Hepatocyte (in vitro differentiated cells): ENCODE measurements around the gene EMX1. TPM values are rescaled to one million over a fixed set of nuclear protein-coding genes. Genes with fewer than 3 reads are reported as not detected.

ENCODE experiments used
- DNase-seq: peaks from one replicate; pipeline ENCODE4 v3.0.0-alpha.2; 2016; ENCODE audit warnings: low spot score
- H2AFZ ChIP-seq: fragments of 200-600 bp; sonication (generic); 2 replicates; pipeline ENCODE4 v1.6.0; 2016; ENCODE audit warnings: antibody characterized with exemption, mild to moderate bottlenecking
- H3K27ac ChIP-seq: fragments of 200-600 bp; sonication (generic); 2 replicates; pipeline ENCODE4 v1.5.1; 2016; ENCODE audit warnings: mild to moderate bottlenecking
- H3K27me3 ChIP-seq: fragments of 200-600 bp; sonication (generic); 2 replicates; pipeline ENCODE4 v1.6.1; 2016
- H3K36me3 ChIP-seq: fragments of 200-600 bp; sonication (generic); replicated peaks from 2 replicates; pipeline ENCODE4 v1.5.1; 2016; ENCODE audit warnings: low read depth; ENCODE audit not compliant: insufficient read depth
- H3K4me1 ChIP-seq: fragments of 200-600 bp; sonication (generic); 2 replicates; pipeline ENCODE4 v1.5.1; 2016; ENCODE audit warnings: mild to moderate bottlenecking, moderate library complexity; ENCODE audit not compliant: insufficient read depth
- H3K4me2 ChIP-seq: fragments of 200-600 bp; sonication (generic); 2 replicates; pipeline ENCODE4 v1.6.0; 2016
- H3K4me3 ChIP-seq: fragments of 200-600 bp; sonication (generic); 2 replicates; pipeline ENCODE4 v1.5.1; 2016; ENCODE audit warnings: mild to moderate bottlenecking
- H3K79me2 ChIP-seq: fragments of 200-600 bp; sonication (generic); 2 replicates; pipeline ENCODE4 v1.6.0; 2017; ENCODE audit warnings: mild to moderate bottlenecking
- H3K9me2 ChIP-seq: fragments of 200-600 bp; sonication (generic); replicated peaks from 2 replicates; pipeline ENCODE4 v1.6.0; 2017; ENCODE audit warnings: mild to moderate bottlenecking; ENCODE audit not compliant: insufficient read depth
- H3K9me3 ChIP-seq: fragments of 200-600 bp; sonication (generic); 2 replicates; pipeline ENCODE4 v1.5.1; 2016; ENCODE audit warnings: low read depth, mild to moderate bottlenecking
- H4K20me1 ChIP-seq: fragments of 200-600 bp; sonication (generic); 2 replicates; pipeline ENCODE4 v1.6.0; 2016; ENCODE audit warnings: mild to moderate bottlenecking; ENCODE audit not compliant: insufficient read depth, poor library complexity, severe bottlenecking
- EZH2 ChIP-seq: fragments of 200-600 bp; sonication (generic); IDR thresholded peaks from 2 replicates; pipeline ENCODE4 v1.6.1; 2016; ENCODE audit warnings: antibody characterized with exemption, mild to moderate bottlenecking, borderline replicate concordance
- EZH2phosphoT487 ChIP-seq: fragments of 200-600 bp; sonication (generic); IDR thresholded peaks from one replicate; pipeline ENCODE4 v1.6.1; 2018; ENCODE audit warnings: antibody characterized with exemption, mild to moderate bottlenecking, low read depth, moderate library complexity; ENCODE audit not compliant: unreplicated experiment, severe bottlenecking
- WGBS: methylation state at CpG from one replicate; pipeline ENCODE4 v1.1.6; 2016; ENCODE audit warnings: low lambda C conversion rate; ENCODE audit errors: missing lambda C conversion rate; 5-methylcytosine and 5-hydroxymethylcytosine counted together
- polyA plus RNA-seq: library from polyadenylated mRNA; unstranded; fragments of >200 nt; fragmentation: Nextera tagmentation; extraction: Ambion mirVana; gene quantifications from 2 replicates; pipeline ENCODE4 v1.2.1, GENCODE V29; 2016
- total RNA-seq: library from RNA; depleted of rRNA; stranded (reverse); fragments of >200 nt; gene quantifications from 2 replicates; pipeline ENCODE4 v1.2.3, GENCODE V29; 2014
- TF ChIP-seq, protein P1 (sequence below): fragments of 200-600 bp; sonication (generic); IDR thresholded peaks from 2 replicates; pipeline ENCODE4 v1.5.1; 2016; ENCODE audit warnings: antibody characterized with exemption, mild to moderate bottlenecking; ENCODE audit not compliant: poor library complexity

EMX1 gene
- total and polyA plus RNA-seq, 2 experiments from 2014 or later, result 0.34 to 1.2 TPM

DNA sequence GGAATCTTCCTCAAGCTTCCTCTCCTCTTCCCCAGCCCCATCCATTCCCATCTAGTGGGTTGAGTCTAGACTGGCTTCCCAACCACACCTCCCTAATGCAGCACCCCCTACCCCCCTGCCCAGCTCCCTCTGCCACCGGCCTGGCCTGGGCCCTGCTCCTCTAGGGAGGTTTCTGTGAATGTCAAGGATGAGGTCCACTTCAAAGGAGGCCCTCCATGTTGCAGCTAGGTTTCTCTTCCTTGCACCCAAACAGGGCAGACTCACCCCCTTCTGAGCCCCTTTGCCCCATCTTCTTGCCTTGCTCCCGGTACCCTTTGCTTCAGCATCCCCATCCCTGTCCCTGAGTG is 18.3 kb downstream of the EMX1 start:
- H3K9me2 ChIP-seq, result no peaks in the 10 kb centered on the region
- no peaks in the 10 kb centered on the region for H3K4me1 ChIP-seq
- H3K4me3 ChIP-seq, result no peak overlapping the region
- H3K9me3 ChIP-seq, result no peaks in the 10 kb centered on the region
- no peak overlapping the region for H2AFZ ChIP-seq
- no peak overlapping the region for H3K27ac ChIP-seq
- H3K79me2 ChIP-seq, result no peaks in the 10 kb centered on the region
- WGBS, result 96% methylated on average over 2 of the region's 2 CpGs
- H4K20me1 ChIP-seq, result no peaks in the 10 kb centered on the region
- no peak for DNase-seq
- no peak overlapping the region for H3K4me2 ChIP-seq
- no peaks in the 10 kb centered on the region for H3K36me3 ChIP-seq
- H3K27me3 ChIP-seq, result peaks cover 7% of the 10 kb centered on the region
- TF ChIP-seq EZH2 (no peak), EZH2phosphoT487 (no peak)
- TF ChIP-seq, protein P1, sequence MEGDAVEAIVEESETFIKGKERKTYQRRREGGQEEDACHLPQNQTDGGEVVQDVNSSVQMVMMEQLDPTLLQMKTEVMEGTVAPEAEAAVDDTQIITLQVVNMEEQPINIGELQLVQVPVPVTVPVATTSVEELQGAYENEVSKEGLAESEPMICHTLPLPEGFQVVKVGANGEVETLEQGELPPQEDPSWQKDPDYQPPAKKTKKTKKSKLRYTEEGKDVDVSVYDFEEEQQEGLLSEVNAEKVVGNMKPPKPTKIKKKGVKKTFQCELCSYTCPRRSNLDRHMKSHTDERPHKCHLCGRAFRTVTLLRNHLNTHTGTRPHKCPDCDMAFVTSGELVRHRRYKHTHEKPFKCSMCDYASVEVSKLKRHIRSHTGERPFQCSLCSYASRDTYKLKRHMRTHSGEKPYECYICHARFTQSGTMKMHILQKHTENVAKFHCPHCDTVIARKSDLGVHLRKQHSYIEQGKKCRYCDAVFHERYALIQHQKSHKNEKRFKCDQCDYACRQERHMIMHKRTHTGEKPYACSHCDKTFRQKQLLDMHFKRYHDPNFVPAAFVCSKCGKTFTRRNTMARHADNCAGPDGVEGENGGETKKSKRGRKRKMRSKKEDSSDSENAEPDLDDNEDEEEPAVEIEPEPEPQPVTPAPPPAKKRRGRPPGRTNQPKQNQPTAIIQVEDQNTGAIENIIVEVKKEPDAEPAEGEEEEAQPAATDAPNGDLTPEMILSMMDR, result no peak

DNA sequence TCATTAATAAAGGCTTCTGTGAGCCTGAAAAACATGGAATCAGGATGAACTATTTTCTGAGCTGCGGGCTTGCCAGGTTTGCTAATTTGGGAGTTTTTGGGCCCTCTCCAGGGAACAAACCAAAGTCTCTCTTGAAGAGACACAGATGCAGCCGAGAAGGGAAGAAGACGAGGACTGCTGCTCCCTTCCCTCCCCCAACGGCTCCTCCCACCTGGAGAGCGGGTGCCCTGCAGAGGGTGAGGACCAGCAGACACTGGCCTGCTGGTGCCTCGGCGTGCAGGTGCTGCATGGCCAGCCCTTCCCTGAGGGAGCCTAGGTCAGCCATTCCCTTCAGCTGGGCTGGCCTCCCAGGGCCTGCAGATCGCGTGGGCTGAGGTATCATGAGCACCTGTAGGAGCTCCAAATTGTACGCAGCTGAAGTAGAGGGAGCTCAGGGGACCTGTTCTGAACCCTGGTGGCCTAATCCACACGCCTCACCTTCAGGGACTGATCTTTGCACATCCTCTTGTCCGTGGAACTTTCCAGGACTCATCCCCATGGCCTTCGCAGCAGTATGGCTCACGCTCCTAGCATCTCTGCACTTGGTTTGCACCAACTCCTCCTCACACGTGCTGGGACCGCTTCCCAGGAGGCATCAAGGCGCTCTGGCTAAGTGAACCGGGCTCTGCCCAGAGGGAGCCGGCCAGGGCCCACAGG is 19.5 kb downstream of the EMX1 start:
- H2AFZ ChIP-seq, result no peak overlapping the region
- no peak overlapping the region for H3K4me3 ChIP-seq
- WGBS, result 77% methylated on average over 19 of the region's 19 CpGs
- H3K9me3 ChIP-seq, result no peaks in the 10 kb centered on the region
- no peaks in the 10 kb centered on the region for H3K36me3 ChIP-seq
- H3K79me2 ChIP-seq, result no peaks in the 10 kb centered on the region
- no peak overlapping the region for H3K27ac ChIP-seq
- no peaks in the 10 kb centered on the region for H3K9me2 ChIP-seq
- TF ChIP-seq EZH2phosphoT487 (no peak), EZH2 (no peak)
- TF ChIP-seq, protein P1, result no peak
- DNase-seq, result no peak
- H3K27me3 ChIP-seq, result no peaks in the 10 kb centered on the region
- no peak overlapping the region for H3K4me2 ChIP-seq
- no peaks in the 10 kb centered on the region for H3K4me1 ChIP-seq
- no peaks in the 10 kb centered on the region for H4K20me1 ChIP-seq

DNA sequence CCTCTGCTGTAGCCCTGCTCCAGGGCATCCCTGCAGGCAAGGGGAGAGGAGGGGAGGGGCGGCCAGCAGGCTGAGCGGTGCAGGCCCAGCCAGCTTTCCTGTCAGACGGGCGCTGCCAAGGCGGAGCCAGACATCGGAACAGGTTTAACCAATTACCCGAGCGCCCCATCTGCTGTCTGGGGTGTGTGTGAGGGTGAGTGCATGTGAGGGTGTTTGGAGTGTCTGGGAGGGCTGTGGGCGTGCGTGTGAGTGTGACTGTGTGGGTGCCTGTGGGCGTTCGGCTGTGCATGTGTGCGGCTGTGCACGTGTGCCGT is 20.0 kb downstream of the EMX1 start:
- WGBS, result 77% methylated on average over 15 of the region's 15 CpGs
- Histone ChIP-seq H3K9me3 (no peaks in the 10 kb centered on the region), H3K27me3 (no peaks in the 10 kb centered on the region), H4K20me1 (no peaks in the 10 kb centered on the region), H3K27ac (no peak overlapping the region), H3K9me2 (no peaks in the 10 kb centered on the region), H3K4me3 (no peak overlapping the region), H3K4me2 (no peak overlapping the region), H3K36me3 (no peaks in the 10 kb centered on the region), H3K79me2 (no peaks in the 10 kb centered on the region), H2AFZ (no peak overlapping the region), H3K4me1 (no peaks in the 10 kb centered on the region)
- DNase-seq, result no peak
- TF ChIP-seq, protein P1, result no peak
- no peak for TF ChIP-seq EZH2phosphoT487
- no peak for TF ChIP-seq EZH2
